SK-N-MC (cell line): Measurements from ENCODE around the gene ZNG1B.
"Not testable (repeated sequence)": the region's sequence is repeated elsewhere in the genome, so short reads cannot be mapped to it uniquely, and the experiment has no call there.

Source experiments
- DNase-seq: peaks from one replicate; pipeline ENCODE4 v3.0.0-alpha.2; 2011; ENCODE audit warnings: low read depth, low spot score
- H3K27ac ChIP-seq: fragments of 200-600 bp; sonication (generic); 2 replicates; pipeline ENCODE4 v1.5.1; 2016; ENCODE audit warnings: mixed run types
- H3K36me3 ChIP-seq: fragments of 200-600 bp; sonication (generic); 2 replicates; pipeline ENCODE4 v1.6.1; 2017; ENCODE audit warnings: antibody characterized with exemption, low read length, mixed read lengths; ENCODE audit not compliant: insufficient read depth
- H3K4me3 ChIP-seq: fragments of 200-600 bp; sonication (generic); 2 replicates; pipeline ENCODE4 v1.5.1; 2016
- H3K9ac ChIP-seq: fragments of 200-600 bp; sonication (generic); 2 replicates; pipeline ENCODE4 v1.8.0; 2017; ENCODE audit warnings: mixed run types, mixed read lengths; ENCODE audit not compliant: insufficient read length
- H3K9me3 ChIP-seq: fragments of 200-600 bp; sonication (generic); 2 replicates; pipeline ENCODE4 v1.6.1; 2017; ENCODE audit warnings: low read depth, mild to moderate bottlenecking, antibody characterized with exemption, low read length, moderate library complexity, mixed read lengths

Gene ZNG1B

DNA sequence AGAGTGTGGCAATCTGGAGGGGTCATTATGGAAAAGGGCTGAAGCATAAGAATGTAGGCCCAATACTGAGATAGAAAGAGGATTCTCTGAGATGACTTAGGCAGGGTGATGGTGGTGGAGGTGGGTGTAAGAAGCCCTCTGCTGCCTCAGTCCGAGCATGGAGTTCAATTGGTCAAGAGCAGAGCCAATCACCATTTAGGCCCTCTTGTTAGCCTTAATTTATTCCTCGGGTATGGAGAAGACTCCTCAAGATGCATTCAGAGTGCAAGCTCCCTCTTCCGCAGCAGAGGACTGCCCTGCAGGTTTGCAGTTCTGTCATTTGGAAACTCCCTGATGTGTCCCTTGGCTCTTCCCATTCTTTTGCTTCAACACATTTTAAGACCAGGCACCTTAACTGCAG, 78.5 kb downstream of the ZNG1B start:
- not testable (repeated sequence) for H3K4me3 ChIP-seq, H3K36me3 ChIP-seq, H3K9ac ChIP-seq, H3K27ac ChIP-seq, DNase-seq, H3K9me3 ChIP-seq

- H3K9me3 ChIP-seq, DNase-seq, H3K9ac ChIP-seq, H3K4me3 ChIP-seq, H3K27ac ChIP-seq, H3K36me3 ChIP-seq: not testable (repeated sequence)
These were observed 79.5 kb downstream of the ZNG1B start for GRCh38 chr2:113517025-113517424.

DNA sequence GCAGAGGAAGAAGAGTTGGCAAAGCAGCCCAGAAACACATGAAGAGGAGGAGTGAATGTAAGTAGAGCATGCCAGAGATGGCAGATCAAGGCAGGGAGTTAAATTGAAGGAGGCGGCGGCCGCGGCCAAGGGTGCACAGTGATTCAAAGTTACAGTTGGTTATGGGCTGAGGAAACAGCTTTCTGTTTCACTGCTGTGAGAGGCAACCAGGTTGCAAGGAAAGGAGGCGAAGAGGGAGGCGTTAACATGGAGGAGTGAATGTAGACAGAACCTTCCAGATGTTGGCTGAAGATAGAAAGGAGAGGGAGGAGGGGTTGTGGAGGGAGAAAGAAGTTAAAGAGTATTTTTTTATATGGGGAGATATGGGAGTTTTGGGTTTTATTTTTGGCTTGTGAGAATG, 83.3 kb downstream of the ZNG1B start:
- H3K36me3 ChIP-seq, H3K9ac ChIP-seq, H3K4me3 ChIP-seq, H3K9me3 ChIP-seq, DNase-seq, H3K27ac ChIP-seq: not testable (repeated sequence)

DNA sequence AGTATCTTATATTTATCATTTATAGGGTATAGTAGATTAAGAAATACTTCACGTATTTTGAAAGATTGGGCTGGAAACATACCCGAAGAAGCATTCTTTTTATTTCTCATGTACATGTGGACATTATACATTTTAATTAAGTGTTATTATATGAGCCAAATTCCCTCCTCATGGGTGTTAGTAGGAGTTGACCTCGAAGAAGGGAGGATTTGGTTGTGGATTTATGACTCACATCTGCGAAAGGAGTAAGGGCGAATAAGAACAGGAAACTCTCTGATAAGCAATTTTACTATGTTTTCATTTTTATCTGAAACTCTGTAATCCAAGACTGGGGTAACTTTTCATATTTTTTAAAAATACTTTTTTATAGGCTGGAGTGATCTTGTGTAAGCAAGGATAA, 84.0 kb downstream of the ZNG1B start:
- not testable (repeated sequence) for H3K27ac ChIP-seq, H3K9me3 ChIP-seq, H3K4me3 ChIP-seq, H3K9ac ChIP-seq, DNase-seq, H3K36me3 ChIP-seq

GRCh38 chr2:113524986-113525385, 87.5 kb downstream of the ZNG1B start:
- H3K9me3 ChIP-seq, H3K27ac ChIP-seq, H3K4me3 ChIP-seq, H3K36me3 ChIP-seq, DNase-seq, H3K9ac ChIP-seq: not testable (repeated sequence)

DNA sequence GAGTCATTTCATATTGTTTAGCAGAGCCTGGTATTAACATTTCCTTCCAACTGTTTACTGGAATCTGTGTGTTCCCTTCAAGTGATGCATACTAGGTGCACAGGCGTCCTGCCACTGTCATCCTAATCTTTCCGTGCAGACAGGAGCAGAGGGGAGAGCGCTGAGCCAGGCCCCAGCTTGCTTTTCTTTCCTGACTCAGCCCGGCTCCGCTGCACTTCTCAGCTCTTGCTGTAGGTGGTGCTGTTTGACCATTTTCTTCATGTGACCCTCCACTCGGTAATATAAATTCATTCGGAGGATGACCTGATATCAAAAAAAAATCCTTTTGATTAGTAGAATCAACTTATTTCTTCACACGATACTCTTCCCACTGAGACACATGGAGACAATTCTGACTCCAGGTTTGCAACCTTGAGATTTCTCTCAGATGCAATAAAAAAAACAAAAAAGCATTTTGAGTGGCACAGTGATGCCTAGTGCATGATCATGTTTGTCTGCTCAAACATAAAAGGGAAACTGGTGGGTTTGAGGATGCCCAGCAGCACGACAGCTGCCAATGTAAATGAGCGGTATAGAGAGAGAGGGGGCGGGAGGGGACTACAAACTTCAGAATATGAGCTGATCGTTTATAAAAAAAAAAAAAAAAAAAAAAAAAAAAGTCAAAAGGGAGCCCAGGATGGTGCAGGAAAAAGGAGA, 90.0 kb downstream of the ZNG1B start:
- H3K4me3 ChIP-seq, H3K36me3 ChIP-seq, H3K9ac ChIP-seq, H3K27ac ChIP-seq, DNase-seq, H3K9me3 ChIP-seq: not testable (repeated sequence)

- not testable (repeated sequence) for H3K4me3 ChIP-seq, H3K27ac ChIP-seq, H3K9ac ChIP-seq, H3K36me3 ChIP-seq, H3K9me3 ChIP-seq, DNase-seq
These were observed 90.6 kb downstream of the ZNG1B start for GRCh38 chr2:113528126-113528525.

DNA sequence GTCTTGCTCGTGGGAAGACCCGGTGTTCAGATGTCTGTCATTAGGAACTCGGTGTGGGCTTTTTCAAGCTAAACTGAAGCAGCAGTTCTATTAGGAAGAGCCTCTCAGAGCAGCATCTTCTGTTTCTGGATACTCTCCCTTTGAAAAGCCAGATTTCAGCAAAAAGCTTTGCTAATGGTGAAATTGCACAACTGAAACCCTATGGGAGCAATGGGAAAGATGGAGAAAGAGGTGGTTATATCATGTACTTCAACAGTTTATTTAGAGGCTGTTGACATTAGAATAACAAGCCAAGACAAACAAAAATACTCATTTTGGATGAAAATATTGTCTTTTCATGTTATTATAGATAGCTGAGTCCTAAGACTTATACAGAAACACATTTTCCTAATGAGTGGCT, 91.4 kb downstream of the ZNG1B start:
- DNase-seq, H3K9ac ChIP-seq, H3K36me3 ChIP-seq, H3K4me3 ChIP-seq, H3K9me3 ChIP-seq, H3K27ac ChIP-seq: not testable (repeated sequence)

DNA sequence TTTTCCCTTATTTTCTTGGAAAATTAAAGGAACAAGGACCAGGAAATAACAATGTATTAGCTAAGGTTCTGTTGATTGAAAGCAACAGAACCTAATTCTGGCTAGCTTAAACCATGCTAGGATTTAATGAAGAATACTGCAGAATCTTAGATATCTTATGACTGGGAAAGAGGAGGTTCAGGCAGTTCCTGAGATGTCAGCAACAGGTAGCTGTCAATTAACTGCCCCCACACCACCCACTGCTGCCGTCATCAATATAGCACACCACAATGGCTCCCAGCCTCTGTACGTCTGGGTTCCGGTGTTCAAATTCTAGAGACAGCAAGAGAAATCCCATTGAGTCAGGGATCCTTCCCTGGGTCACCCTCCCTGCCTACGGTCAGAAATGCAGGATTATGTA, 95.5 kb downstream of the ZNG1B start:
- not testable (repeated sequence) for H3K27ac ChIP-seq, H3K9me3 ChIP-seq, H3K9ac ChIP-seq, DNase-seq, H3K4me3 ChIP-seq, H3K36me3 ChIP-seq

- not testable (repeated sequence) for H3K4me3 ChIP-seq, H3K9ac ChIP-seq, H3K9me3 ChIP-seq, H3K27ac ChIP-seq, DNase-seq, H3K36me3 ChIP-seq
These were observed 99.1 kb downstream of the ZNG1B start for GRCh38 chr2:113536573-113536972.

DNA sequence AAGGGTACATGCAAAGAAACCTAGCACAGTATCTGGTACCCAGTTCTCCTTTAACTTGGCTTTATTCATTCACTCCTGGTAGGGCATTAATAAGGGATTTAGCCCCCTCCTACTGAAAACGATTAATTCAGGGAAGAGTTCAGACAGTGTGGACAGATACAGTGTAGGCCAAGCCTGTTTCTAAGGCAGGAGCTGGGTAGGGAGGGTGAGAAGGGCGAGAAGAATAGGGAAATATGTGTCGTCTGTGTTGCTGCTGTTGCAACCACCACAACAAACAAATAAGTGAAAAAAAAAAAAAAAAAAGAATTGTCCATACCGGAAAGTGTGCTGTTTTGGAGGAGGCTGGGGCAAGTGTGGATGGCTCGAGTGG, 103.3 kb downstream of the ZNG1B start:
- not testable (repeated sequence) for H3K9me3 ChIP-seq, DNase-seq, H3K27ac ChIP-seq, H3K9ac ChIP-seq, H3K36me3 ChIP-seq, H3K4me3 ChIP-seq

DNA sequence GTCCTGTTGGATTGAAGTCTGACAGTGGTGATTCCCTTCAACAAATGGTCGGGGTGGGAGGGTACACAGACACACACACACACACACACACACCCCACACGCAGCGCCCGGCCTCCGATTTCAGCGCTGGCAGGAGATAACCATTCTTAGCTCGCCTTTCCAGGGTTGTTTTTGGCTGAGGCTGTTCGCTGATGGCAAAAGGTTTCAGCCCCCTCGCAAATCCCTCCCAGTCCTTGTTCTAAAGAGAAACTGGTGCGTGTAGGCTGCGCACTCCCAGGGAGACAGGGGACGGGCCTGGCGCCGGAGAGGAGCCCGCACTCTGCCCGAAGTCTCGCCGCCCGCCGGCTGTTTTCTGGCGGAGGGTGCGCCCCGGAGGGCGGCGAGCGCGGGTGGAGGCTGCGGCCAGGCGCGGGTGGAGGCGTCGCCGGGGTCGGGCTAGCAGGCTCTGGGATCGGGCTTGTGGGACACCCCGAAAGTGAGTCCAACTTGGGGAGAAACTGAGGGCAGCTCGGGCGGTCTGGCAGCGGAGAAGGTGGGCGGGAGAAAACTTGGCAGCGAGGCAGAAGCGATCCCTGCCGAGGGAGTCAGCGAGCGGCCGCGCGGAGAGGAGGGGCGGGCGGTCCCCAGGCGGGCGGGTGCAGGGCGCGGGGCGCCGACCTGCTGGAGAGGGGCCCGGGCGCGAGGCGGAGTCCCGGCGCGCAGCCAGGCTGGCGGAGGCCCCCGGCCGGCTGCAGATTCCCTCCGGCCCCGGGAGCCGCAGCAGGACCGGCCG, 103.9 kb downstream of the ZNG1B start:
- not testable (repeated sequence) for H3K9me3 ChIP-seq, DNase-seq, H3K9ac ChIP-seq, H3K27ac ChIP-seq, H3K36me3 ChIP-seq
- H3K4me3 ChIP-seq = peak overlapping the region; percentile 75

DNA sequence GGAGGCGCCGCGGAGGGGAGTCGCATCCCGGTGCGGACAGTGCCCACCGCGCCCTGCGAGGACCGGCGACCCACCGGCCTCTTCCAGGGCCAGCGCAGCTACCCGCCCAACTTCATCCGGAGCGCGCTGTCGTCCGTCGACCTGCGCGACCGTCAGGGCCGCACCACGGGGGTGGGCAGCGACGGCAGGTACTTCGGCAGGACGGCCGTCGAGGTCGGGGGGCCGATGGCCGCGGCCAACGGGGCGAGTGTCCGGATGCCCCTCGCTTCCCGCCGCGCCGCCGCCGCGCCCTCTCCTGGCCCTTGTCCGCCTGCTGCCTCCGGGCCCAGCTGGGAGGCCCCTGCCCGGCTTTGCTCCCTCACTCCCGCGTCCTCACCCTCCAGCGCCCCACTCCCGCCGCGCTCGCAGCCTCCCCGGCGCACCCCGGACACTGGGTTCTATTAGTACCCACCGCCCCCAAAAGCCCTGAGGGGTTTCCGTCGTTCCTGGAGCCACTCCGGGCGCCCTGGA, 104.5 kb downstream of the ZNG1B start:
- peak overlapping the region; percentile 75 for H3K4me3 ChIP-seq
- H3K27ac ChIP-seq, H3K9me3 ChIP-seq, H3K9ac ChIP-seq, DNase-seq, H3K36me3 ChIP-seq: not testable (repeated sequence)

- DNase-seq, H3K4me3 ChIP-seq, H3K27ac ChIP-seq, H3K36me3 ChIP-seq, H3K9me3 ChIP-seq, H3K9ac ChIP-seq: not testable (repeated sequence)
These were observed 105.0 kb downstream of the ZNG1B start for GRCh38 chr2:113542529-113542928.
